ENCODE data around the gene BEAN1.

BEAN1 gene, protein sequence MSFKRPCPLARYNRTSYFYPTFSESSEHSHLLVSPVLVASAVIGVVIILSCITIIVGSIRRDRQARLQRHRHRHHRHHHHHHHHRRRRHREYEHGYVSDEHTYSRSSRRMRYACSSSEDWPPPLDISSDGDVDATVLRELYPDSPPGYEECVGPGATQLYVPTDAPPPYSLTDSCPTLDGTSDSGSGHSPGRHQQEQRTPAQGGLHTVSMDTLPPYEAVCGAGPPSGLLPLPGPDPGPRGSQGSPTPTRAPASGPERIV

DNA sequence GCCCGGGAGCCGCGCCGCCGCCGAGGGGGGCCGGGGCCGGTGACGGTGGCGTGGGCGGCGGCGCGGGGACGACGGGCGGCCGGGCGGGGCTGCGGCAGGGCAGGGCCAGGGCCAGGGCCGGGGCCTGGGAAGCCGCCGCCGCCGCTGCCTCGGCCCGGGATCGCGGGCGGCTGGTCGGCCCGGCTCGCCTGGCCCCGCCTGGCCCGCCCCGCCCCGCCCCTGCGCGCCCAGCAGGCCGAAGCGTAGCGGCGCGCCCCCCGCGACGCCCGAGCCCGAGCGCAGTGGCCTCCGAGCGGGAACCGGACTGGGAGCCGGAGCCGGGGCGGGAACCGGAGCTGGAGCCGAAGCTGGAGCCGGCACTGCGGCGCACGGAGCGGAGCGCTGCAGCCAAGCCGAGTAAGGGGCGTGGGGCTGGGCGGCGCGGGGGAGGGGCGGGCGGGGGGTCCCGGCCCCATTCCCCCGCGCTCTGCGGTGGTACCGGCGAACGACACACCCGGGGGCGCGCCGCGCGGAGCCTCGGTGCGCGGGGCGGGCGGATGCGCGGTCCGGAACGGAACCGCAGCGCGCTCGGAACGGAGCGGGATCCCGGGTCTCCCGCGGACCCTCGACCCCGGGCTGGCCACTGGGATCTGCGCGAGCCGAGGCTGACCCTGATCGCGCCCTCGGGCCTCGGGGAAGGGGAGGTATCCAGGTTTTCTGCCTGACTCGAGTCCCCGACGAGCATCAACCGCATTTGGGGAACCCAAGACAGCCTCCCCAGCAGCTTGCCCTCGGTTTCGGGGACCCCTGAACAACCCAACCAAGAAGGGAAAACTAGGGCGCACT, at the start of gene BEAN1:
Gene BEAN1, plus strand, starts transcription at position 260 of the 825 bp plus-strand sequence. CDS start 10,382 bp downstream, outside the sequence.
- no peak for DNase-seq (ENCODE audit: low read depth in 2 of 2)

DNA sequence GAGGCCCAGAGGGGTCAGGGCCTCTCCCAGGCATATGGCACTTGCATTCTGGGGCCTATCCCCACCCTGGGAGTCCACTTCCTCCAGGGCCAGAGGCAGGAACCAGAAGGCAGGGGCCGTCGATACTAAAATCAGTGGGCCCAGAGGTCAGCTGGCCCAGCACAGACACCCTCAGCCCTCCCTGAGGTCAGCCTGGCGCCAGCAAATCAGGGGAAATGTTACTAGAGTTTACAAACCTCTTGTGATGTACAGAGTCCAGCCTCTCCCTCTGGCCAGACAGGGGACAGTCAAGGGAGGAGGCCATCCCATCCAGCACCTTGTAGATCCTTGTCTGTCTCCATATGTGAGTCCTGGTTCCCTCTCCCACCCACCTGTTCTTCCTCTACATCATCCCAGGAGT, 49.8 kb upstream of the BEAN1 start:
- no peak for DNase-seq (ENCODE audit: low read depth in 2 of 2)

DNA sequence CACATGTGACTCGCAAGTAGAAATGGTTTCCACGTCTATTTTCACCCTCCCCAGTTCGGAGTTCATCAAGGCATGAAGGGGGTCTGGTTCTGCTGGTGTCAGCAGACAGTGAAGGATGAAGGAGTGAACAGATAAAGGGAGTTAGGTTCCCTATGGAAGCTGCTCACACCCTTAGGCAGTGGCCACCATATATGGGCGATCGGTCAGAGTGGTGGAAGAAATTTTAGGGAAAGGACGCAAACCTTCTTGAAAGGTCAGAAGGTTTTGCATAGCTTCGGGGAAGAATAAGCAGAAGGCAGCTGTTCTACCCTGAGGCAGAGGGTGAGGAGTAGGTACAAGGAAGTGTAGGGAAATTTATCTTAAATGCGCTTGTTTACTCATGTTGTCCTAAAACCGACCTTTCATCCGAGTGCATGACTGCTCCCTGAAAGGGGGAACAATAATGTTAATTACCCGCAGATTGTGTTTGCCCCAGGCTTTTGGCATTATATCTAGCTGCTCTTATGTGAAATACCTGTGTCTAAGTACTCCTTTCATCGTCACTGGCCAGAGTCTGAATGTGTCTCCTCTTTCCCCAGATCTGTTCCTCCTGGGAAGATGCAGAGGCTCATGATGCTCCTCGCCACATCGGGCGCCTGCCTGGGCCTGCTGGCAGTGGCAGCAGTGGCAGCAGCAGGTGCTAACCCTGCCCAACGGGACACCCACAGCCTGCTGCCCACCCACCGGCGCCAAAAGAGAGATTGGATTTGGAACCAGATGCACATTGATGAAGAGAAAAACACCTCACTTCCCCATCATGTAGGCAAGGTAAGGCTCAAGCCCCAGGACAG, 48.1 kb upstream of the BEAN1 start:
- no peak for DNase-seq (ENCODE audit: low read depth in 2 of 2)

DNA sequence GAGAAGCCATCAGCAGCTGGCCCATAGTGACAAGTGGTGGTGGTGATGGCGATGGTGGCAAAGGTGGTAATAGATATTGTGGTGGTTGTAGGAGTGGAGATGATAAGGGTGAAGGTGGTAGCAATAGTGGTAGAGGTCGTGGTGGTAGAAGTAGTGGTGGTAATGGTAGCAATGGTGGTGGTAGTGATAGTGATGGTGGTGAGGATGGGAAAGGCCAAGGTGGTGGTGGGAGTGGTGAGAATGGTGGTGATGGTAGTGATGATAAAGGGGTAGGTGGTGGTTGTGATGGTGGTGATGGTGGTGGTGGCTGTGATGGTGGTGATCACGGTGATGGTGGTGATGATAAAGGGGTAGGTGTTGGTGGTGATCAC, 47.5 kb upstream of the BEAN1 start:
- no peak for DNase-seq (ENCODE audit: low read depth in 2 of 2)

DNA sequence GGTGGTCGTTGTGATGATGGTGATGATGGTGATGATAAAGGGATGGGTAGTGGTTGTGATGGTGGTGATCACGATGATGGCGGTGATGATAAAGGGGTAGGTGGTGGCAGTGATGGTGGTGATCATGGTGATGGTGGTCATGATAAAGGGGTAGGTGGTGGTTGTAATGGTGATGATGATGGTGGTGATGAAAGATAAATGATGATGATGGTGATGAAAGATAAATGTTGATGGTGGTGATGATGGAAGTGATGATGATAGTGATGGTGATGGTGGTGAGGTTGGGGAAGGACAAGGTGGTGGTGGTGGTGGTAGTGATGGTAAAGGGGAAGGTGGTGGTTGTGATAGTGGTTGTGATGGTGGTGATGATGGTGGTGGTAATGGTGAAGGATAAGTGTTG, 46.7 kb upstream of the BEAN1 start:
- DNase-seq (ENCODE audit: low read depth in 2 of 2) = no peak

DNA sequence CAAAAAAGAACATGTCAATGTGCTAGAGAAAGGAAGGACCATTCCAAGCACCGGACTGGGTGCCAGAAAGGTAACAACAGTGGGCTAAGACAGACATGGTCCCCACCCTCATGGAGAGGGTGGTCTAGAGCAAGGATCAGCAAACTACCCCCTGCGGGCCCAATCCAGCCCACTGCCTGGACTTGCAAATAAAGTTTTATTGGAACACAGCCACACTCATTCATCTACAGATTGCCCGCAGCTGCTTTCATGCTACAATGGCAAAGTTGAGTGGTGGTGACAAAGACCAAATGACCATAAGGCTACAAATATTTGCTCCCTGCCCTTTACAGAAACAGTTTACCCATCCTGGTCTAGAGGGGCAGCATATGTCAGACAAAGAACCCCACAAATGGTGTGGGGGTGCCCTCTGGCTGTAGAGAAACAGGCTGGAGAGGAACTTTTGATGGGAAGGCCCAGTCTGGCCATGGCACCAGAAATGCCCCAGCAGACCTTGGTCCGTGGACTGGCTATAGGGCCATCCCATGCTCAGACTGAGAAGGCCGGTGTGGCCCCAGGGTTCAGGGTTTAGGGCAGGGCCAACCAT, 45.4 kb upstream of the BEAN1 start:
- DNase-seq (ENCODE audit: low read depth in 2 of 2) = no peak

DNA sequence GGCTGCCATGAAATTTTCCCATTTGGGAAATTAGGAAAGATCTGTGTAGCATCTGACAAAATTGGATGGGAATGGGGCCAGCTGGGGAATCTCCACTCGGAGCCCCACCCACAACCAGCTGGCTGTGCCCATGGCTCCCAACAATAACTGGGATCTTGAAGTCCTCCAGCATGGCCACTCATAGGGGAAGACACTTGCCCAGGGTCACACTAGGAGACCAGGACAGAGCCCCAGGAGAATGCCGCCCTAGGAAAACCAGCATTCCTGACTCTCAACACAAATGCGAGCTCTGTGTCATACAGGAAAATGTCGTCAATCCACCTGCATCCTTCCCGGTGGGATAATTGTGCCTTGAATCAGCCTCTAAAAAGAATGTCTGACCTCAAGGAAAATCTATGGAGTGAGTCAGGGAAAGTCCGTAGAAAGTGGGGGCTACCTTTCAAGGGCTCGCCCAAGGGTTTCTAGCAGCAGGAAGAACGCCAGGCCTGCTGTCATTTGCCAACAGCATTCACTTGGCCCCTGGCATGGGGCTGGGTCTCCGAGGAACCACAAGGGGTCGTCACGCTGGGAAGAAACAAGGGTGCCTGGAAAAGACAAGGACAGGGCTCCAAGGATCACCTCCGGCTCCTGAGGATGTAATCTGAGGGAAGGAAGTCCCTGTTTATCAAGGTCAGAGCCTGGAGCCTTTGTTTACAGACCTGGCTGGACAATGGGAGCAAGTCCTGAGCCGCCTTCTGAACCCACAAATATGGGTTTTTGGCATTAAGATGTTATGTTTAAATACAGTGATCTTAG, 44.7 kb upstream of the BEAN1 start:
- no peak for DNase-seq (ENCODE audit: low read depth in 2 of 2)

DNA sequence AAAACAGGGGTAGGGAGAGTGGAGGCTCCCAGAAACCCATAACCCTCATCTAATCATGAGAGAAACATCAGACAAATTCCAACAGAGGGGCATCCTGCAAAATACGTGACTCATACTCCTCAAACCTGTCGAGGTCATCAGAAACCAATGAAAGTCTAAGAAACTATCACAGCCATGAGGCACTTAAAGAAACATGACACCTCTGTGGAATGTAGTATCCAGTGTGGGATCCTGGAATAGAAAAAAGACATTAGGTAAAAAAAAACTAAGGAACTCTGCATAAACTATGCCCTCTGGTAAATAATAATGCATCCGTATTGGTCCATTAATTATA, 44.2 kb upstream of the BEAN1 start:
- DNase-seq (ENCODE audit: low read depth in 2 of 2) = no peak

DNA sequence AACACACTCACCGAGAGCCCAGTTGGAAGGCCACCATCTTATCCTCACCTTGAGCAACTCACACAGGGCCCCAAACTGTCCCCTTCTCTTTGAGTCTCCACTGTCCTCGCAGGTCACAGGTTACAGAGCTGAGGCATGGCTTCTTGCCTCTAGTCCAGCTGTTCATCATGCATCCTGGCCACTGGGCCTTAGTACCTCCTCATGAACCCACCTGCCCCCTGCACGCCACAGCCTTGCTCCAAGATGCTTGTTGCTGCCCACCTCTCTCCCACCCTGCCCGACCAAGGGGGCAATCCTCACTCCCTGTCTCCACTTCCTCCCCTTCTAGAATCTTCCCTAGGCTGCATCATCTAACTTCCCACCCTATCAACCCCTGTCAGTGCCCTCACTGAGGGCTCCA, 43.5 kb upstream of the BEAN1 start:
- DNase-seq (ENCODE audit: low read depth in 2 of 2) = no peak

DNA sequence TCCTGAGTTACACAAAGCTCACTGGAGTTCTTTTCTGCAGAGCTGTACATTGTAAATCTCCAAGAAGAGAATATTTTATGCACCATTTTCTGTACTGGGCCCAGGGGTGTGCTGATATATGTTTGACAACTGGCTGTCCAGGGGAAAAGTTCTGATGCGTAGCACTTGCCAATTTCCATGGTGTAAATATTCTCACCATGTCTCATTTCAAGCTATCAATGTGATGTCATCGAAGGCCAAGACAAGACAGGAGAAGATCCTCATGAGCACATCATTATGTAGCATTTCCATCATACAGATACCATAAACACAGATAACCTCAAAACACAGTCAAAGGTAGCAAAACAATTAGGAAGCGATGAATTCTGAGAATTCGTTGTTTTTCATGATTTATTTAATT, 41.7 kb upstream of the BEAN1 start:
- no peak for DNase-seq (ENCODE audit: low read depth in 2 of 2)

DNA sequence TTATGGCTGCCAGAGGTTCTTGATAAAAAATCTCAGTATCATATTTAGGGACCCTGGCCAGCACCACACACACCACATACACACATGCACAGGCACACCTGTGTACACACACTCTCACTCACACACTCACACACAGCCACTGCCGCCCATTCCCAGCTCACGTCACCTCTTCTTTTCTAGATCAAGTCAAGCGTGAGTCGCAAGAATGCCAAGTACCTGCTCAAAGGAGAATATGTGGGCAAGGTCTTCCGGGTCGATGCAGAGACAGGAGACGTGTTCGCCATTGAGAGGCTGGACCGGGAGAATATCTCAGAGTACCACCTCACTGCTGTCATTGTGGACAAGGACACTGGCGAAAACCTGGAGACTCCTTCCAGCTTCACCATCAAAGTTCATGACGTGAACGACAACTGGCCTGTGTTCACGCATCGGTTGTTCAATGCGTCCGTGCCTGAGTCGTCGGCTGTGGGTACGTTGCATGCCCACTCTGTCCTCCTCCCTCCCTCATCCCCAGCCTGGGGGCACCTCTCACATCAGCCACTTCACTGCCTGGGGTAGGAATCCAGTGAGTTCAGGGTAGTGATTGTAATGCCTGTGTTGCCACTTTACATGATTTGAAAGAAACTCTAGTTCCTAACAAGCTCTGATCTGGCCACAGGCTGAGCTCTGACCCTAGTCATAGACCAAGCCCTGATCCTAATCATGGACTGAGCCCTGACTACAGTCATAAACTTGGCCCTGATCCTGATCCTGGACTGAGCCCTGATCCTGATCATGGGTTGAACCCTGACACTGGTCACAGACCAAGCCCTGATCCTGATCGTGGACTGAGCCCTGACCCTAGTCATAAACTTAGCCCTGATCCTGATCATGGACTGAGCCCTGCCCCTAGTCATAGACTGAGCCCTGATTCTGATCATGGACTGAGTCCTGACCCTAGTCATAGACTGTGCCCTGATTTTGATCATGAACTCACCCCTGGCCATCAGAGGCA, 40.2 kb upstream of the BEAN1 start:
- DNase-seq (ENCODE audit: low read depth in 2 of 2) = no peak

DNA sequence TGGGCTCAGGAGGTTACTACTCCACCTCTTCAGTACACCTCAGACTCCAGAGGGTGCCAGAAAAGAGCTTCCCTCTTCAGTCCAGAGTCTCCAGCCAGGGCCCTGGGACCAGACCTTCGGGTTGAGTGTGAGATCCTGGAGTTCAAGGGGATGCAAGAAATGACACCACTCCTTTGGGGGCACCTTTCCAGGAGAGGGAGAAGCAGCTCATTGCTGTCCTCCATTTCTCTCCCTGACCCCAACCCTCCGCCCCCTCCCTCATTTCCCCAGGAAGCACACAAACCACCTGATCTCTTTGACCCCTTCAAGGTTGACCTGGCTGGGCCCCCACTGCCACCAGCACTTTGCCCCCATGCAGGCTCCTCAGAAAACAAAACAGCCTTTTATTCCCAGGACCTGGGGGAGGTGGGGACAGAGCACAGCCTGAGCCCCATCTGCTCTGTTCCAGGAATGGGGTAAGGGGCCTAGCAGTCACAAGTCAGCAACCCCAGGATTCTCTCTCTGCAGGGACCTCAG, 39.2 kb upstream of the BEAN1 start:
- no peak for DNase-seq (ENCODE audit: low read depth in 2 of 2)

DNA sequence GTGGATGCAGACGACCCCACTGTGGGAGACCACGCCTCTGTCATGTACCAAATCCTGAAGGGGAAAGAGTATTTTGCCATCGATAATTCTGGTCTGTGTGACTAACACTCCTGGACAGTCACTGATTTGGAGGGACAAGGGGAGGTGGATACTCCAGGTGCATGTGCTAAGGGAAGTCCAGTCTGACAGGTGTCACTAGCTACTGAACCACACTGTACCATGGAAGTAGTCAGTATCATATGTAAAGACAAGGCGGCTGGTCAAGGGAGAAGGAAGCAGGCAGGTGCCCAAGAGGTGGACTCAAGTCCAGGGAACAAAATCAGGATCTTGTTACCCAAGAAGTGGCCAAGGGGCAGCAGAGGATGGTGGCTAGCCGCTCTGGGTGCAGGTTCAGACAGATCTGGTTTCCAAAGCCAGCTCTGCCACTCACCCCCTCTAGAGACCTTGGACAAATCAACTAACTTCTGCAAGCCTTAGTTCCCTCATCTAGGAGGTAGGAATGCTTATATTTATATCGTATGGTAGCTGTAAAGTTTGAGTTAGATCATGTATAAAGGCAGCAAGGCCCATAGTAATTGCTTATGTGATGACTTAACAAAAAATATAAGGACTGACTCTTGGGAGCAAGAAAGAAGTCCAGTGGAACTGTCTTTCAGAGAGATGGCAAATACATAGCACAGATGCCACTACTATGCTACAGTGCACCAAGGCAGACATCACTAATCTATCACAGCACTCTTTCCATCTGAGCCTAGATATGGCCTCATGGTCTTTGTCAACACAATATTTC, 38.5 kb upstream of the BEAN1 start:
- no peak for DNase-seq (ENCODE audit: low read depth in 2 of 2)

DNA sequence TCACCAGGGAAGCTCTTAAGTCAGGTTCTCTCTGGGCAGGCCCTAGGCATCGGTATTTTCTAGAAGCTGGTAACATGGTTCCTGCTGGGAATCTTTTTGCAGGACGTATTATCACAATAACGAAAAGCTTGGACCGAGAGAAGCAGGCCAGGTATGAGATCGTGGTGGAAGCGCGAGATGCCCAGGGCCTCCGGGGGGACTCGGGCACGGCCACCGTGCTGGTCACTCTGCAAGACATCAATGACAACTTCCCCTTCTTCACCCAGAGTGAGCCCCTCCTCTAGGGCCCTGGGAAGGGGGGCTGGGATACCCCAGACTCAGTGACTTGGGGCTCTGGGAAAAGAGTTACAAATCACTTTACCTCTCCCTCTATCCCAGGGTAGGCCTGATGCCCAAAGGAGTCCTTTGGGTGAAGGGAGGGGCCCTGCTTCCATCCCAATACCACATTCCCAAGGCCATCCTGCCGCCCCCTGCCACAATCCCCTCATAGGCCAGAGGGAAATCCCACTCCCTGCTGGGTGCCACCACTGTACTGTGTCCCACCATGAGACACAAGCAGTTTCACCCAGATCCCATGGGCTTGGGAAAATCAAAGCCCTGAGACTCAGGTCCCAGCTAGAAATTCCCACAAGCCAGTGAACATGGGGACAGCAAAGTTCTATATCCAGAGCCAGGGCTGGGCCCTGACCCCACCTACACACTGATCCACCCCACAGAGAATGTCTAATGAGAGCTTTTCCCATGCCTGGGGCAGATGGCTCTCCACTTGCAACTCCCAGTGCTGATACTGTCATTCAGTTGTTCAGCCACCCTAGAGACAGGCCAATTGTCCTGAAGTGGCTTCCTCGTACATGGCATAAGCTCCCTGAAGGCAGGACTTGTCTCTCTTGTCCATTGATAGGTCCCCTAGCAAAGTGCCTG, 37.6 kb upstream of the BEAN1 start:
- DNase-seq (ENCODE audit: low read depth in 2 of 2) = no peak

DNA sequence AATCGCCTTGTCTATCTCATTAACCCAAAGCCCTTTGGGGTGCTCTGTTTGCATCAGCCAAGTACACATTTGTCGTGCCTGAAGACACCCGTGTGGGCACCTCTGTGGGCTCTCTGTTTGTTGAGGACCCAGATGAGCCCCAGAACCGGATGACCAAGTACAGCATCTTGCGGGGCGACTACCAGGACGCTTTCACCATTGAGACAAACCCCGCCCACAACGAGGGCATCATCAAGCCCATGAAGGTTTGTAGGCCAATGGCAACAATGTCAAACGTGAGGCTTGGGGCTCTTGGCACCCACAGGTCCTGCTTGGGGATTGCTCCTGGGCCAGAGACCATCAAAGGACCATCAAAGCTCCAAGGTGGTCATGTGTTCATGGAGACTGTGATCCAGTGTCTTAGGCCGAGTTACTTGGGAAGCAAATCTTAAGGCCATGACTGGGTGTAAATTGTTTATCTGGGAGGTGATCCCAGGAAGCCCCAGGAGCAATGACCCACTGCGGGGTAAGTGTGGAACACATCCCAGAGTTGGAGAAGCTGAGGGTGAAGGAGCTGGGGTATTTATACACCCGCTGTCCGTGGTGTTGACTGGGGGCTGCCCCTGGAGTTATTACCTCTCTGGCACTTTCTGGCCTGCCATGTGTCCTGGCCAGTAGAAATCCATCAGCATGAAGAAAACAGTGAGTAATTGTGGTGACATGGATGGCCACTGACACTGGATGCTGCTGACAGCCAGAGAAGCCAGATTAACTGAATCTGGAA, 36.6 kb upstream of the BEAN1 start:
- no peak for DNase-seq (ENCODE audit: low read depth in 2 of 2)

DNA sequence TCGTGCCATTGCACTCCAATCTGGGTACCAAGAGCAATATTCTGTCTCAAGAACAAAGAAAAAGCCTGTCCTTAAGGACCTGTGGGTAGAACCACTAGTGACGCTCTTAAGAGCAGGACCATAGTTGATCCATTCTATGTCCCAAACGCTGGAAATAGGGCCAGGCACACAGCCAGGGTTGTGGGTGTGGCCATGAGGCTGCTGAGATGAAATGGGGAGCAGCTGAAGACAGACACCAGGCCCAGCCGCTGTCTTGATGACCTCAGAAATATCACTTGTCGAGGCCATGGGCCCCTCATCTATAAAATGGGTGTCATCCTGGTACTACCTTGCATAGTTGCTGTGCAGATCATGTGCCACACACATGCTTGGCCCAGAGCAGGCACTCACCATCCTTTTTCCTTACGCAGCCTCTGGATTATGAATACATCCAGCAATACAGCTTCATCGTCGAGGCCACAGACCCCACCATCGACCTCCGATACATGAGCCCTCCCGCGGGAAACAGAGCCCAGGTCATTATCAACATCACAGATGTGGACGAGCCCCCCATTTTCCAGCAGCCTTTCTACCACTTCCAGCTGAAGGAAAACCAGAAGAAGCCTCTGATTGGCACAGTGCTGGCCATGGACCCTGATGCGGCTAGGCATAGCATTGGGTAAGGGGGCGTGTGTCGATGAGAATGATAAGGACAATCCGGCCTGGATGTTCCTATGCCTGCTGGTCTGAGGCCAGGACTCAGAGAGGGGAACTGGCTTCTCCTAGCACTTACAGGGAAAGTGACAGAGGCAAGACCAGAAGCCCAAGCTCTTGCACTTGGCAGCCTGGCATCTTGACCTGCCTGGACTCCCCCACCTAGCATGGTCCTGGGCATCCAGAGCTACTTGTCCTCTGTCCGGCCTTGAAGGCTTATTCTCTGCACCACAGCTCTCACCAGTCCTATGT, 35.1 kb upstream of the BEAN1 start:
- no peak for DNase-seq (ENCODE audit: low read depth in 2 of 2)
